ENCODE measurements around the gene LRRC46.

DNA sequence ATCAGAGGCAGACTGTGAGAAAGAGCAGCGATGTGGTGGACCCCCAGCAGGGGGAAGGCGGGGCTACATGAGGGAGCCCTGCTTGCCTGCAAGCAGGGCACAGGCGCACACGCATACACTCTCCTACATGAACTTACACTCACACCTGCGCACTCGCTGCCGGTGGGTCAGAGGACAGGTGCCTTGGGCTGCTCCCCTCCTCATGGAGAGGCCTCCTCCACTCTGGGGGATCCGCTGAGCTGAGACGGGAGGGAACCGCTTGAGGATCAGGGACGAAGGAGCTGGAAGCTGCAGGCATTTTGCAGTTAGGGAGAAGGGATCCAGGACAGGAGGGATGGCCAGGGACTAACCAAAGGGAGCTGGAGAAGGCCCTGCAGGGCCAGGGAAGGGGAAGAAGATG lies 24.0 kb upstream of the LRRC46 start:
- TF ChIP-seq, protein P1, sequence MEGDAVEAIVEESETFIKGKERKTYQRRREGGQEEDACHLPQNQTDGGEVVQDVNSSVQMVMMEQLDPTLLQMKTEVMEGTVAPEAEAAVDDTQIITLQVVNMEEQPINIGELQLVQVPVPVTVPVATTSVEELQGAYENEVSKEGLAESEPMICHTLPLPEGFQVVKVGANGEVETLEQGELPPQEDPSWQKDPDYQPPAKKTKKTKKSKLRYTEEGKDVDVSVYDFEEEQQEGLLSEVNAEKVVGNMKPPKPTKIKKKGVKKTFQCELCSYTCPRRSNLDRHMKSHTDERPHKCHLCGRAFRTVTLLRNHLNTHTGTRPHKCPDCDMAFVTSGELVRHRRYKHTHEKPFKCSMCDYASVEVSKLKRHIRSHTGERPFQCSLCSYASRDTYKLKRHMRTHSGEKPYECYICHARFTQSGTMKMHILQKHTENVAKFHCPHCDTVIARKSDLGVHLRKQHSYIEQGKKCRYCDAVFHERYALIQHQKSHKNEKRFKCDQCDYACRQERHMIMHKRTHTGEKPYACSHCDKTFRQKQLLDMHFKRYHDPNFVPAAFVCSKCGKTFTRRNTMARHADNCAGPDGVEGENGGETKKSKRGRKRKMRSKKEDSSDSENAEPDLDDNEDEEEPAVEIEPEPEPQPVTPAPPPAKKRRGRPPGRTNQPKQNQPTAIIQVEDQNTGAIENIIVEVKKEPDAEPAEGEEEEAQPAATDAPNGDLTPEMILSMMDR (IDR thresholded peaks at IDR 0.05): no peak
- TF ChIP-seq EZH2 (IDR thresholded peaks at IDR 0.05; ENCODE audit: borderline replicate concordance, insufficient read depth, low read depth, low read length, poor library complexity, severe bottlenecking): no peak
